Esophagus squamous epithelium (tissue), 5 donors: ENCODE data around the gene KRT13. TPM values are rescaled to one million over a fixed set of nuclear protein-coding genes. Genes with fewer than 3 reads are reported as not detected.
A peak's percentile ranks its signal among the peaks of the same experiment; 100 is the strongest.

Source experiments
- DNase-seq: peaks from one replicate; lab custom pipeline; 2025; lab: John Stamatoyannopoulos, UW
- H3K27ac ChIP-seq, 4 donors: fragments of 200-600 bp; sonication (generic); one replicate each; pipeline ENCODE4 v1.5.1; 2016 to 2019; ENCODE audit warnings: mild to moderate bottlenecking in 1 of 4
- H3K27me3 ChIP-seq, 4 donors: fragments of 200-600 bp; sonication (generic); 1 replicate in 3 of 4; 2 replicates in 1 of 4; pipeline versions ENCODE4 v1.5.1 to v1.6.0; 2017 to 2021; ENCODE audit warnings: antibody characterized with exemption in 1 of 4
- H3K36me3 ChIP-seq, 3 donors: fragments of 200-600 bp; sonication (generic); one replicate each; pipeline ENCODE4 v1.5.1; 2016 to 2019
- H3K4me1 ChIP-seq, 3 donors: fragments of 200-600 bp; sonication (generic); one replicate each; pipeline ENCODE4 v1.5.1; 2017 to 2019
- H3K4me3 ChIP-seq, 4 donors: fragments of 200-600 bp; sonication (generic); 1 replicate in 3 of 4; 2 replicates in 1 of 4; pipeline ENCODE4 v1.5.1; 2016 to 2019; ENCODE audit warnings: mild to moderate bottlenecking in 2 of 4, moderate library complexity in 1 of 4
- H3K9me3 ChIP-seq, 3 donors: fragments of 200-600 bp; sonication (generic); one replicate each; pipeline ENCODE4 v1.5.1; 2016 to 2019
- POLR2A ChIP-seq, 4 donors: fragments of 450-650 bp; IDR thresholded peaks; one replicate each; pipeline ENCODE4 v1.6.1; 2017; ENCODE audit warnings: antibody characterized with exemption in 4 of 4, mild to moderate bottlenecking in 4 of 4, moderate library complexity in 3 of 4
- WGBS, 2 donors: methylation state at CpG; one replicate each; pipeline ENCODE4 v1.1.5; 2018; 5-methylcytosine and 5-hydroxymethylcytosine counted together
- intact Hi-C: fragments of 100-400 bp; cut with DNase I; formaldehyde crosslinking; loops from one replicate; pipeline ENCODE4 v1.15.0; 2022
- total RNA-seq, 4 donors: library from RNA; depleted of rRNA; stranded (reverse); fragments of >200 nt; gene quantifications; one replicate each; pipeline ENCODE4 v1.1.0, GENCODE V29; 2016
- TF ChIP-seq, protein P1 (sequence below), 6 experiments: fragments of 450-650 bp in 4 of 6; fragments of 200-600 bp in 2 of 6; sonication (generic) in 2 of 6; IDR thresholded peaks; one replicate each; pipeline ENCODE4 v1.5.1; 2016 to 2019; ENCODE audit warnings: antibody characterized with exemption in 6 of 6, mild to moderate bottlenecking in 4 of 6, moderate library complexity in 4 of 6
- donor health status: DM: yes; HTN: yes; CAD: no.

KRT13 gene
- total RNA-seq, 4 donors from 2014 or later = 27,182 to 79,363 (median 33,601) TPM

DNA sequence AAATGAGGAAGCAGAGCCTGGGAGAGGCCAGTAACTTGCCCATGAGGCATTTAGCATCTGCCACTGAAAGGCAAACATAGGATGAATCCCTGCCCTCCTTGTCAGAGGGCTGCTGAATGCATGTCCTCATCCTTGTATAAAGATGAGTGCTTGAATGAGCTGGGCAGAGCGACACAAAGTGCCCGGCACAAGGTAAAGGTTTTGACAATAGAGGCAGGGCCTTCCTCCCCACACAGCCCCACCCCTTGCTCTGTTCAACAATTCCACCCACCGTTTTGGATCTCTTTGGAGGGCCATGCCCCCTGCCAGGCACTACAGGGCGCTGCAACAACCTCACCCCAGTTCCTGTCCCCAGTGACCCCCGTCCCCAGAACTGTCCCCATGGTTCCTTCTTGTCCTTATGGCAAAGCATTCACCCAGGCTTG is 24.1 kb upstream of the KRT13 start:
- Histone ChIP-seq H3K27ac (peak overlapping the region in 3 of 4 donors; percentile 85 to 92 (median 88)), H3K27me3 (peaks cover 0 to 72% (median 10%) of the 10 kb centered on the region in 4 donors), H3K4me3 (peak overlapping the region in 3 of 4 donors; percentile 63 to 68 (median 64)), H3K9me3 (no peaks in the 10 kb centered on the region), H3K4me1 (peaks cover 9 to 64% (median 18%) of the 10 kb centered on the region in 3 donors), H3K36me3 (peaks cover 0 to 7% (median 6%) of the 10 kb centered on the region in 3 donors)
- TF ChIP-seq, protein P1, sequence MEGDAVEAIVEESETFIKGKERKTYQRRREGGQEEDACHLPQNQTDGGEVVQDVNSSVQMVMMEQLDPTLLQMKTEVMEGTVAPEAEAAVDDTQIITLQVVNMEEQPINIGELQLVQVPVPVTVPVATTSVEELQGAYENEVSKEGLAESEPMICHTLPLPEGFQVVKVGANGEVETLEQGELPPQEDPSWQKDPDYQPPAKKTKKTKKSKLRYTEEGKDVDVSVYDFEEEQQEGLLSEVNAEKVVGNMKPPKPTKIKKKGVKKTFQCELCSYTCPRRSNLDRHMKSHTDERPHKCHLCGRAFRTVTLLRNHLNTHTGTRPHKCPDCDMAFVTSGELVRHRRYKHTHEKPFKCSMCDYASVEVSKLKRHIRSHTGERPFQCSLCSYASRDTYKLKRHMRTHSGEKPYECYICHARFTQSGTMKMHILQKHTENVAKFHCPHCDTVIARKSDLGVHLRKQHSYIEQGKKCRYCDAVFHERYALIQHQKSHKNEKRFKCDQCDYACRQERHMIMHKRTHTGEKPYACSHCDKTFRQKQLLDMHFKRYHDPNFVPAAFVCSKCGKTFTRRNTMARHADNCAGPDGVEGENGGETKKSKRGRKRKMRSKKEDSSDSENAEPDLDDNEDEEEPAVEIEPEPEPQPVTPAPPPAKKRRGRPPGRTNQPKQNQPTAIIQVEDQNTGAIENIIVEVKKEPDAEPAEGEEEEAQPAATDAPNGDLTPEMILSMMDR (IDR thresholded peaks at IDR 0.05) = no peak
- no peak for TF ChIP-seq POLR2A (IDR thresholded peaks at IDR 0.05)
- 65 to 67% methylated on average over 3 to 4 of the region's 5 CpGs for WGBS, 2 donors
- DNase-seq = no peak
- intact Hi-C loops = no loop called here

DNA sequence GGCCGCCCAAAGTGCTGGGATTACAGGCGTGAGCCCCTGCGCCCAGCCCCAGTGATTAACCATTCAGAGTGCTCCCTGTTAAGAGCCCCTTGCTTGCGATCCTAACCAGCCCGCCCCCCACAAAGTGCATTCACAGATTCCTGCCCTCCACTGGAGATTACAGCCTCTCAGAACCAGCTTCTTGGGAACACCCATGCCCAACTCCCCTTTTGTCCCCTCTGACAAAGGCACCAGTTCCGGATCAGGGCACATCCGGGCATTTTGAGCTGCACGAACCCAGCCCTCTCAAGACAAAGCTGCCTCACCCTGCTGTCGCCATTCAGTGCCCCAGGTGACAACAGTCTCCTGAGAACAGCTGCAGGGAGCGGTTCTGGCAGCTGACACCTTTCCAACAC is 23.5 kb upstream of the KRT13 start:
- TF ChIP-seq POLR2A (IDR thresholded peaks at IDR 0.05) = no peak
- TF ChIP-seq, protein P1 (IDR thresholded peaks at IDR 0.05) = no peak
- peaks cover 9 to 70% (median 18%) of the 10 kb centered on the region in 3 donors for H3K4me1 ChIP-seq
- intact Hi-C loops = no loop called here

DNA sequence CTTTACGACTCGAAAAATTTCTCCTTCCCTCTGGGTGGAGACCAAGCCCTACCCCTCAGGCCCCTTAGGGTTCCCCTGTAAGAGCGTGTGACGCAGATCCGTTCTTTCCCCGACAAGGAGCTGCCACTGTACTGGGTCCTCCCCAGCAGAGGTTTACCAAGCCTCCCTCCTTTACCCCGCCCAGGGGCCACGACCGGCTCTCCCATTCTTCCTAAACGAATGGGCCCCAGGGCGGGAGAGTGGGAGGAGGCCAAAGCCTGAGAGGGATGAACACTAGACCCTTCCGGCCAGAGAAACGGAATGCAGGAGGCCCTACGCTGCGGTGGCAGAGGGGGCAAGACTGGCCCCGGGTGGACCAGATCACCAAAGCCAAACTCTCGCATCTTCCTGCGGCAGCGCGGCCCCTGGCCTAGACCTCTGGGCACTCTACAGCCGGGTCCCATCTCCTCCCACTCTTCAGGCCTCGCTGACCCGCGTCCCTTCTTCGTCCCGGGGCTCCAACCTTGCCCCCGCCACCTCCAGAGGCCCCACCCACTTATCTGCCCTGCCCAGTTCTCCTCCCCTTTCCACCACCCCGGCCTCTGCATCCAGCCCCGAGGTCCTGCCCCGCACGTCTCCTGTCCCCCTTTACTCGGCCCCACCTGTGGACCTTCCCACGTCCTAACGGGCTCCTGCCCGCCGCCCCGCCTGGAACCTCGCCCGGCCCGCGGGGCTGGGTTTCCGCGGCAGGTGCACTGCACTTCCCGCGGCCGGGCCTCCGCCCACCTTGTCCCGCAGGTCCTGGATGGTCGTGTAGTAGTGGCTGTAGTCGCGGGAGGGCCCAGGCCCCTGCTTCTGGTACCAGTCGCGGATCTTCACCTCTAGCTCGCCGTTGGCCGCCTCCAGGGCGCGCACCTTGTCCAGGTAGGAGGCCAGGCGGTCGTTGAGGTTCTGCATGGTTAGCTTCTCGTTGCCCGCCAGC is 21.9 kb upstream of the KRT13 start:
- DNase-seq = no peak
- WGBS, 2 donors = 6 to 24% methylated on average over 20 to 25 of the region's 62 CpGs
- H3K4me3 ChIP-seq = peak overlapping the region; percentile 46 to 68 (median 64)
- H3K9me3 ChIP-seq = no peaks in the 10 kb centered on the region
- TF ChIP-seq, protein P1 (IDR thresholded peaks at IDR 0.05) = no peak
- peak overlapping the region; percentile 83 to 92 (median 86) for H3K27ac ChIP-seq
- intact Hi-C loops = no loop called here
- peaks cover 0 to 9% (median 7%) of the 10 kb centered on the region in 3 donors for H3K36me3 ChIP-seq
- peaks cover 0 to 66% (median 10%) of the 10 kb centered on the region in 4 donors for H3K27me3 ChIP-seq
- peaks cover 9 to 75% (median 21%) of the 10 kb centered on the region in 3 donors for H3K4me1 ChIP-seq

More for the DNA sequence above, 23.5 kb upstream of the KRT13 start:
- Histone ChIP-seq H3K36me3 (peaks cover 0 to 9% (median 7%) of the 10 kb centered on the region in 3 donors), H3K27me3 (peaks cover 0 to 72% (median 10%) of the 10 kb centered on the region in 4 donors), H3K27ac (peak overlapping the region; percentile 83 to 92 (median 86)), H3K9me3 (no peaks in the 10 kb centered on the region), H3K4me3 (peak overlapping the region in 3 of 4 donors; percentile 63 to 68 (median 64))
- no peak for DNase-seq
- 43 to 50% methylated on average over 4 to 7 of the region's 10 CpGs for WGBS, 2 donors

DNA sequence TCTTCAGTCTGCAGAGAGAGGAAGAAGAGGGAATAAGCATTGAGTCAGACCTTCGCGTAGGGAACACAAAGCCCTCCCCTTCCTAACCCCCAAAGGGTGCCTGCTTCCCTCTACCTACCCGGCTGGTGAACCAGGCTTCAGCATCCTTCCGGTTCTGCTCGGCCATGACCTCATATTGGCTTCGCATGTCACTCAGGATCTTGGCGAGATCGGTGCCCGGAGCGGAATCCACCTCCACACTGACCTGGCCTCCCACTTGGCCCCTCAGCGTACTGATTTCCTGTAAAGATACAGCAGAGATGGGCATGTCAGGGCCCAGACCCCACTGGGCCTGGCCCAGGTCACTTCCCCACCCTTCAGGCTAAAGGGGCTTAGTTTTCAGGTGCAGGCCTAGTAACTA is 18.8 kb upstream of the KRT13 start:
- no peak for DNase-seq
- H3K4me1 ChIP-seq = peaks cover 23 to 90% (median 34%) of the 10 kb centered on the region in 3 donors
- intact Hi-C loops = no loop called here
- whole genome bisulfite sequencing, 2 donors = 70 to 80% methylated on average over 1 to 4 of the region's 11 CpGs
- H3K9me3 ChIP-seq = no peaks in the 10 kb centered on the region
- TF ChIP-seq, protein P1 (IDR thresholded peaks at IDR 0.05) = no peak
- no peak for TF ChIP-seq POLR2A (IDR thresholded peaks at IDR 0.05)
- peak overlapping the region; percentile 68 to 92 (median 84) for H3K27ac ChIP-seq
- H3K36me3 ChIP-seq = peaks cover 0 to 9% (median 7%) of the 10 kb centered on the region in 3 donors
- peak overlapping the region; percentile 7 to 68 (median 64) for H3K4me3 ChIP-seq
- peaks cover 0 to 62% (median 10%) of the 10 kb centered on the region in 4 donors for H3K27me3 ChIP-seq
